GF-D8 (cell line): ENCODE results near the gene CHKB.
"Not testable (repeated sequence)": the region's sequence is repeated elsewhere in the genome, so short reads cannot be mapped to it uniquely, and the experiment has no call there.

ENCODE experiments used
- DNase-seq: peaks from one replicate; lab custom pipeline; 2025; lab: John Stamatoyannopoulos, UW

The CHKB gene

GRCh38 chr22:50548040-50548920 is 34.4 kb downstream of the CHKB start:
- DNase-seq: peak; percentile 0

- DNase-seq: no peak
These were observed 35.2 kb downstream of the CHKB start for GRCh38 chr22:50547263-50547985.

- no peak for DNase-seq
These were observed 36.1 kb downstream of the CHKB start for GRCh38 chr22:50546326-50547262.

- DNase-seq: peak; percentile 43
These were observed 36.9 kb downstream of the CHKB start, which contains the start of gene KLHDC7B for GRCh38 chr22:50545522-50546325. Gene KLHDC7B (plus strand): TSS chr22:50545899. CDS start chr22:50546244, 345 bp downstream.

GRCh38 chr22:50544746-50545253 is 37.8 kb downstream of the CHKB start:
- no peak for DNase-seq

- peak; percentile 2 for DNase-seq
These were observed 38.4 kb downstream of the CHKB start for GRCh38 chr22:50544078-50544745.

GRCh38 chr22:50542416-50542927 is 40.2 kb downstream of the CHKB start:
- peak; percentile 31 for DNase-seq

- DNase-seq: peak; percentile 66
These were observed 41.0 kb downstream of the CHKB start for GRCh38 chr22:50541667-50542026.

GRCh38 chr22:50540381-50540780 is 42.3 kb downstream of the CHKB start:
- no peak for DNase-seq

GRCh38 chr22:50537765-50538164 is 44.9 kb downstream of the CHKB start:
- no peak for DNase-seq

- no peak for DNase-seq
These were observed 46.4 kb downstream of the CHKB start for GRCh38 chr22:50536226-50536625.

GRCh38 chr22:50535113-50535512 is 47.5 kb downstream of the CHKB start:
- no peak for DNase-seq

- not testable (repeated sequence) for DNase-seq
These were observed 48.6 kb downstream of the CHKB start for GRCh38 chr22:50533856-50534711.

GRCh38 chr22:50532824-50533796 is 49.5 kb downstream of the CHKB start:
- DNase-seq: no peak

- no peak for DNase-seq
These were observed 50.5 kb downstream of the CHKB start for GRCh38 chr22:50531962-50532674.

GRCh38 chr22:50531546-50531961 is 51.1 kb downstream of the CHKB start:
- DNase-seq: no peak

- no peak for DNase-seq
These were observed 51.6 kb downstream of the CHKB start for GRCh38 chr22:50530877-50531545.
